ENCODE data around the gene SOWAHD.
"Not testable (repeated sequence)": the region's sequence is repeated elsewhere in the genome, so short reads cannot be mapped to it uniquely, and the experiment has no call there.

SOWAHD gene

GRCh38 chrX:119745283-119745848 lies 13.0 kb upstream of the SOWAHD start:
- H3K27me3 Mint-ChIP-seq = no peaks in the 10 kb centered on the region
- no peaks in the 10 kb centered on the region for H3K36me3 Mint-ChIP-seq (ENCODE audit: insufficient read depth)
- H3K4me3 Mint-ChIP-seq = no peak overlapping the region
- DNase-seq (ENCODE audit: low spot score in 2 of 2) (no peak), ATAC-seq (replicated peaks; ENCODE audit: extremely low read depth, poor library complexity, severe bottlenecking) (no peak)
- no peak overlapping the region for H3K27ac Mint-ChIP-seq (ENCODE audit: low read depth)
- no peaks in the 10 kb centered on the region for H3K9me3 Mint-ChIP-seq
- no peaks in the 10 kb centered on the region for H3K4me1 Mint-ChIP-seq

GRCh38 chrX:119750131-119750530 lies 8.3 kb upstream of the SOWAHD start:
- not testable (repeated sequence) for H3K4me3 Mint-ChIP-seq; H3K27ac Mint-ChIP-seq (ENCODE audit: low read depth); H3K9me3 Mint-ChIP-seq

GRCh38 chrX:119750751-119751150 lies 7.6 kb upstream of the SOWAHD start:
- not testable (repeated sequence) for H3K36me3 Mint-ChIP-seq (ENCODE audit: insufficient read depth); DNase-seq (ENCODE audit: low spot score in 2 of 2); H3K9me3 Mint-ChIP-seq; ATAC-seq (replicated peaks; ENCODE audit: extremely low read depth, poor library complexity, severe bottlenecking); H3K27me3 Mint-ChIP-seq; H3K4me3 Mint-ChIP-seq; H3K27ac Mint-ChIP-seq (ENCODE audit: low read depth)
- peaks cover 11% of the 10 kb centered on the region for H3K4me1 Mint-ChIP-seq

More at GRCh38 chrX:119750131-119750530, 8.3 kb upstream of the SOWAHD start:
- ATAC-seq (replicated peaks; ENCODE audit: extremely low read depth, poor library complexity, severe bottlenecking); H3K4me1 Mint-ChIP-seq; H3K27me3 Mint-ChIP-seq; H3K36me3 Mint-ChIP-seq (ENCODE audit: insufficient read depth); DNase-seq (ENCODE audit: low spot score in 2 of 2): not testable (repeated sequence)

GRCh38 chrX:119753001-119753400 lies 5.4 kb upstream of the SOWAHD start:
- ATAC-seq (replicated peaks; ENCODE audit: extremely low read depth, poor library complexity, severe bottlenecking) (no peak), DNase-seq (ENCODE audit: low spot score in 2 of 2) (no peak)
- Mint-ChIP-seq H3K4me3 (no peak overlapping the region), H3K36me3 (ENCODE audit: insufficient read depth) (peaks cover 10% of the 10 kb centered on the region), H3K27me3 (no peaks in the 10 kb centered on the region), H3K4me1 (peaks cover 32% of the 10 kb centered on the region), H3K9me3 (no peaks in the 10 kb centered on the region), H3K27ac (ENCODE audit: low read depth) (peak overlapping the region; percentile 69)

- peak; percentile 48 for ATAC-seq (replicated peaks; ENCODE audit: extremely low read depth, poor library complexity, severe bottlenecking)
These were observed 4.6 kb upstream of the SOWAHD start for GRCh38 chrX:119753639-119754257.

GRCh38 chrX:119755981-119756533 lies 2.3 kb upstream of the SOWAHD start:
- peak overlapping the region; percentile 95 for H3K27ac Mint-ChIP-seq (ENCODE audit: low read depth)
- H3K4me1 Mint-ChIP-seq = peaks cover 32% of the 10 kb centered on the region
- peak overlapping the region; percentile 82 for H3K4me3 Mint-ChIP-seq
- peaks cover 10% of the 10 kb centered on the region for H3K36me3 Mint-ChIP-seq (ENCODE audit: insufficient read depth)
- peak; percentile 57 for ATAC-seq (replicated peaks; ENCODE audit: extremely low read depth, poor library complexity, severe bottlenecking)
- no peaks in the 10 kb centered on the region for H3K9me3 Mint-ChIP-seq
- no peaks in the 10 kb centered on the region for H3K27me3 Mint-ChIP-seq
- DNase-seq (ENCODE audit: low spot score in 2 of 2) = peak in 1 of 2 donors; percentile 32

More at GRCh38 chrX:119753639-119754257, 4.6 kb upstream of the SOWAHD start:
- Mint-ChIP-seq H3K4me3 (peak overlapping the region; percentile 20), H3K27ac (ENCODE audit: low read depth) (peak overlapping the region; percentile 69), H3K36me3 (ENCODE audit: insufficient read depth) (peaks cover 10% of the 10 kb centered on the region), H3K27me3 (no peaks in the 10 kb centered on the region), H3K4me1 (peaks cover 32% of the 10 kb centered on the region), H3K9me3 (no peaks in the 10 kb centered on the region)
- DNase-seq (ENCODE audit: low spot score in 2 of 2) = peak; percentile 32 to 60

GRCh38 chrX:119756926-119757635 lies 1.3 kb upstream of the SOWAHD start:
- Mint-ChIP-seq H3K9me3 (no peaks in the 10 kb centered on the region), H3K4me3 (peak overlapping the region; percentile 82), H3K4me1 (peaks cover 32% of the 10 kb centered on the region), H3K27ac (ENCODE audit: low read depth) (peak overlapping the region; percentile 95), H3K27me3 (no peaks in the 10 kb centered on the region), H3K36me3 (ENCODE audit: insufficient read depth) (peaks cover 10% of the 10 kb centered on the region)
- DNase-seq (ENCODE audit: low spot score in 2 of 2) (no peak), ATAC-seq (replicated peaks; ENCODE audit: extremely low read depth, poor library complexity, severe bottlenecking) (no peak)

- Mint-ChIP-seq H3K4me3 (peak overlapping the region; percentile 82), H3K4me1 (peaks cover 32% of the 10 kb centered on the region), H3K27ac (ENCODE audit: low read depth) (peak overlapping the region; percentile 95), H3K9me3 (no peaks in the 10 kb centered on the region), H3K36me3 (ENCODE audit: insufficient read depth) (peaks cover 10% of the 10 kb centered on the region), H3K27me3 (no peaks in the 10 kb centered on the region)
- no peak for ATAC-seq (replicated peaks; ENCODE audit: extremely low read depth, poor library complexity, severe bottlenecking)
- no peak for DNase-seq (ENCODE audit: low spot score in 2 of 2)
These were observed 776 bp upstream of the SOWAHD start for GRCh38 chrX:119757646-119757978.

GRCh38 chrX:119758731-119759247 lies 401 bp downstream of the SOWAHD start:
- Mint-ChIP-seq H3K9me3 (no peaks in the 10 kb centered on the region), H3K4me1 (peaks cover 32% of the 10 kb centered on the region), H3K27ac (ENCODE audit: low read depth) (no peak overlapping the region), H3K27me3 (no peaks in the 10 kb centered on the region), H3K4me3 (peak overlapping the region; percentile 82), H3K36me3 (ENCODE audit: insufficient read depth) (peaks cover 7% of the 10 kb centered on the region)
- ATAC-seq (replicated peaks; ENCODE audit: extremely low read depth, poor library complexity, severe bottlenecking) (peak; percentile 45), DNase-seq (ENCODE audit: low spot score in 2 of 2) (no peak)

GRCh38 chrX:119759248-119759766 lies 919 bp downstream of the SOWAHD start:
- peaks cover 26% of the 10 kb centered on the region for H3K4me1 Mint-ChIP-seq
- H3K4me3 Mint-ChIP-seq = peak overlapping the region; percentile 82
- ATAC-seq (replicated peaks; ENCODE audit: extremely low read depth, poor library complexity, severe bottlenecking) = no peak
- H3K9me3 Mint-ChIP-seq = no peaks in the 10 kb centered on the region
- no peak overlapping the region for H3K27ac Mint-ChIP-seq (ENCODE audit: low read depth)
- no peak for DNase-seq (ENCODE audit: low spot score in 2 of 2)
- no peaks in the 10 kb centered on the region for H3K27me3 Mint-ChIP-seq
- peaks cover 6% of the 10 kb centered on the region for H3K36me3 Mint-ChIP-seq (ENCODE audit: insufficient read depth)

GRCh38 chrX:119760026-119760877 lies 1.9 kb downstream of the SOWAHD start:
- Mint-ChIP-seq H3K27me3 (no peaks in the 10 kb centered on the region), H3K36me3 (ENCODE audit: insufficient read depth) (peaks cover 6% of the 10 kb centered on the region), H3K9me3 (no peaks in the 10 kb centered on the region), H3K4me1 (peaks cover 24% of the 10 kb centered on the region), H3K27ac (ENCODE audit: low read depth) (no peak overlapping the region), H3K4me3 (no peak overlapping the region)
- ATAC-seq (replicated peaks; ENCODE audit: extremely low read depth, poor library complexity, severe bottlenecking) (no peak), DNase-seq (ENCODE audit: low spot score in 2 of 2) (no peak)

GRCh38 chrX:119762718-119763117 lies 4.3 kb downstream of the SOWAHD start:
- Mint-ChIP-seq H3K27ac (ENCODE audit: low read depth) (peak overlapping the region; percentile 60), H3K4me3 (no peak overlapping the region), H3K4me1 (peaks cover 3% of the 10 kb centered on the region), H3K36me3 (ENCODE audit: insufficient read depth) (peaks cover 2% of the 10 kb centered on the region), H3K27me3 (no peaks in the 10 kb centered on the region), H3K9me3 (no peaks in the 10 kb centered on the region)
- no peak for ATAC-seq (replicated peaks; ENCODE audit: extremely low read depth, poor library complexity, severe bottlenecking)
- no peak for DNase-seq (ENCODE audit: low spot score in 2 of 2)
